IMR-90 (cell line): Measurements from ENCODE around the gene RAPSN. TPM values are rescaled to one million over a fixed set of nuclear protein-coding genes. Genes with fewer than 3 reads are reported as not detected.
A peak's percentile ranks its signal among the peaks of the same experiment; 100 is the strongest.

Source experiments
- BHLHE40 ChIP-seq: fragments of 150-350 bp; IDR thresholded peaks from 2 replicates; pipeline ENCODE4 v1.6.1; 2016; ENCODE audit warnings: mild to moderate bottlenecking, low read depth, low read length
- FOS ChIP-seq: fragments of 150-350 bp; IDR thresholded peaks from 2 replicates; pipeline ENCODE4 v1.6.1; 2016; ENCODE audit warnings: low read depth, low read length
- MAFK ChIP-seq: IDR thresholded peaks from 2 replicates; pipeline ENCODE4 v1.6.1; 2012; ENCODE audit warnings: low read depth, low read length, improper control_type of control experiment
- polyA plus RNA-seq, 3 experiments: library from polyadenylated mRNA; depleted of rRNA; stranded (reverse); fragments of >200 nt; gene quantifications; 2 replicates each; pipeline ENCODE4 v1.2.3, GENCODE V29; 2012; ENCODE audit warnings: low replicate concordance in 1 of 3
- total RNA-seq: library from RNA; depleted of rRNA; stranded (reverse); fragments of >200 nt; gene quantifications from 2 replicates; pipeline ENCODE4 v1.2.3, GENCODE V29; 2012

RAPSN gene
- total and polyA plus RNA-seq, 2 of the 4 experiments (the other 2 are of a cell fraction), result 0.03 TPM; not detected in 1

DNA sequence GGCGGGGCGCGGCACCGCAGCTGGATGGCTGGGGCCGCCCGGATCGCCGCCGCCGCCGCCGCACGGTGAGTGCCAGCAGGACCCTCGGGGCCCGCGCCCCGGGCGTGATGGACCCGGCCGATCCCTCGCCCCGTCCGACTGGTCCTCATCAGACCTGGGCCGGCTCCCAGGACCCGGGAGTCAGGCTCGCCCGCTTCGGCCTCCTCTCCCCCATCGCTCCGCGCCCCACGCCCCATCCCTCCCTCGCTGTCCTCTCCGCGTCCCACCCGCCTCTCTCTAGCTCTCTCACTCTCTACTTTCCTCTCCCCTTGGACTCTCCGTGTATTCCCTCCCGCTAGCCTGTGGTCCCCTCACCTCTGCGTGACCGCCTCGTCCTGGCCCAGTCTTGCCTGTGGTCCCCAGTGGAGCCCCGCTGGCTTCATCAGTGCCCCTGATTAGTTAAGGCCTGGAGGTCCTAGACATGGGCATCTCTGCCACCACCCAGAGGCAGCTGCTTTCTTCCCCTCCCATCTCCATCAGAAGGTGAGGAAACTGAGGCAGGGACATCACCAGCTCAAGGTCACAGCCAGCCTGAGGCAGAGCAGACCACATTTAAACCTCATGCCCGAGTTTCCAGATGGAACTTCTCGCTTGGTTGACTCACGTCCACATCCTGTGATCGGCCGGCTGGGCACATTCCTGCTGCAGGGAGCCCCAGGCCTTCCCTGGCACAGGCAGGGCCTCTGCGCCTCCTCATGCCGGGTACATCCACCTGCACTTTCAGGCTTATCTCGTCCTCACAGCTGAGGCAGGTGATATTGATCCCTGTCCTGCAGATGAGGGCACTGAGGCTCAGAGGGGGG, 40.1 kb downstream of the RAPSN start (continued):
- TF ChIP-seq FOS, result peak; percentile 33; the same call in 1 of the 2 replicates
- 0 out of 2 replicates have a peak, but pooled peaks have one; percentile 32 for TF ChIP-seq BHLHE40
- no peak for TF ChIP-seq MAFK
